Neural crest cell (in vitro differentiated cells): Measurements from ENCODE around the gene KRTAP5-1. TPM values are rescaled to one million over a fixed set of nuclear protein-coding genes. Genes with fewer than 3 reads are reported as not detected.

Source experiments
- DNase-seq: peaks from one replicate; pipeline ENCODE4 v3.0.0; 2021; ENCODE audit warnings: low read depth, mixed read lengths, low spot score
- H3K27ac Mint-ChIP-seq: one replicate; pipeline ENCODE4 v1.8.0; 2021; ENCODE audit warnings: mild to moderate bottlenecking, mixed read lengths; ENCODE audit not compliant: unreplicated experiment
- H3K27me3 Mint-ChIP-seq: 2 replicates; pipeline ENCODE4 v1.8.0; 2021; ENCODE audit warnings: low read depth, mild to moderate bottlenecking, mixed read lengths
- H3K36me3 Mint-ChIP-seq: 2 replicates; pipeline ENCODE4 v1.8.0; 2021; ENCODE audit warnings: low read depth, mild to moderate bottlenecking, mixed read lengths
- H3K4me1 Mint-ChIP-seq: 2 replicates; pipeline ENCODE4 v1.8.0; 2021; ENCODE audit warnings: mixed read lengths
- H3K4me3 Mint-ChIP-seq: one replicate; pipeline ENCODE4 v1.8.0; 2021; ENCODE audit warnings: mild to moderate bottlenecking, mixed read lengths
- H3K9me3 Mint-ChIP-seq: 2 replicates; pipeline ENCODE4 v1.8.0; 2021; ENCODE audit warnings: mixed read lengths
- total RNA-seq: library from RNA; stranded (reverse); gene quantifications from 2 replicates; pipeline ENCODE4 v1.2.1, GENCODE V29; 2021
- TF ChIP-seq, protein P1 (sequence below): fragments of 200-600 bp; sonication (generic); conservative IDR thresholded peaks from 2 replicates; pipeline ENCODE4 v1.5.0; 2021; ENCODE audit warnings: antibody characterized with exemption, mild to moderate bottlenecking

Gene KRTAP5-1
- total RNA-seq, 1 donor from 2014 or later, result not detected

- H3K9me3 Mint-ChIP-seq, result no peaks in the 10 kb centered on the region
- peaks cover 5% of the 10 kb centered on the region for H3K4me1 Mint-ChIP-seq
- peaks cover 59% of the 10 kb centered on the region for H3K27me3 Mint-ChIP-seq
- TF ChIP-seq, protein P1, sequence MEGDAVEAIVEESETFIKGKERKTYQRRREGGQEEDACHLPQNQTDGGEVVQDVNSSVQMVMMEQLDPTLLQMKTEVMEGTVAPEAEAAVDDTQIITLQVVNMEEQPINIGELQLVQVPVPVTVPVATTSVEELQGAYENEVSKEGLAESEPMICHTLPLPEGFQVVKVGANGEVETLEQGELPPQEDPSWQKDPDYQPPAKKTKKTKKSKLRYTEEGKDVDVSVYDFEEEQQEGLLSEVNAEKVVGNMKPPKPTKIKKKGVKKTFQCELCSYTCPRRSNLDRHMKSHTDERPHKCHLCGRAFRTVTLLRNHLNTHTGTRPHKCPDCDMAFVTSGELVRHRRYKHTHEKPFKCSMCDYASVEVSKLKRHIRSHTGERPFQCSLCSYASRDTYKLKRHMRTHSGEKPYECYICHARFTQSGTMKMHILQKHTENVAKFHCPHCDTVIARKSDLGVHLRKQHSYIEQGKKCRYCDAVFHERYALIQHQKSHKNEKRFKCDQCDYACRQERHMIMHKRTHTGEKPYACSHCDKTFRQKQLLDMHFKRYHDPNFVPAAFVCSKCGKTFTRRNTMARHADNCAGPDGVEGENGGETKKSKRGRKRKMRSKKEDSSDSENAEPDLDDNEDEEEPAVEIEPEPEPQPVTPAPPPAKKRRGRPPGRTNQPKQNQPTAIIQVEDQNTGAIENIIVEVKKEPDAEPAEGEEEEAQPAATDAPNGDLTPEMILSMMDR, result peak; percentile 79
- no peaks in the 10 kb centered on the region for H3K36me3 Mint-ChIP-seq
- DNase-seq, result peak; percentile 46
- H3K27ac Mint-ChIP-seq, result no peak overlapping the region
- no peak overlapping the region for H3K4me3 Mint-ChIP-seq
These were observed 38.3 kb downstream of the KRTAP5-1 start for GRCh38 chr11:1546536-1547466.

- Mint-ChIP-seq H3K4me1 (peaks cover 5% of the 10 kb centered on the region), H3K4me3 (no peak overlapping the region), H3K27me3 (peaks cover 60% of the 10 kb centered on the region), H3K27ac (no peak overlapping the region), H3K9me3 (no peaks in the 10 kb centered on the region), H3K36me3 (no peaks in the 10 kb centered on the region)
- TF ChIP-seq, protein P1, result no peak
- no peak for DNase-seq
These were observed 39.0 kb downstream of the KRTAP5-1 start for GRCh38 chr11:1546077-1546535.

GRCh38 chr11:1545432-1545831 is 39.7 kb downstream of the KRTAP5-1 start:
- no peaks in the 10 kb centered on the region for H3K9me3 Mint-ChIP-seq
- H3K4me1 Mint-ChIP-seq, result peaks cover 5% of the 10 kb centered on the region
- no peak overlapping the region for H3K27ac Mint-ChIP-seq
- H3K36me3 Mint-ChIP-seq, result no peaks in the 10 kb centered on the region
- DNase-seq, result no peak
- no peak overlapping the region for H3K4me3 Mint-ChIP-seq
- TF ChIP-seq, protein P1, result no peak
- H3K27me3 Mint-ChIP-seq, result peaks cover 60% of the 10 kb centered on the region

- Mint-ChIP-seq H3K4me3 (no peak overlapping the region), H3K4me1 (peaks cover 2% of the 10 kb centered on the region), H3K27me3 (peaks cover 60% of the 10 kb centered on the region), H3K9me3 (no peaks in the 10 kb centered on the region), H3K36me3 (no peaks in the 10 kb centered on the region), H3K27ac (no peak overlapping the region)
- no peak for DNase-seq
- TF ChIP-seq, protein P1, result no peak
These were observed 40.5 kb downstream of the KRTAP5-1 start for GRCh38 chr11:1544536-1544935.

- Mint-ChIP-seq H3K27me3 (peaks cover 59% of the 10 kb centered on the region), H3K9me3 (no peaks in the 10 kb centered on the region), H3K4me1 (no peaks in the 10 kb centered on the region), H3K27ac (no peak overlapping the region), H3K36me3 (no peaks in the 10 kb centered on the region), H3K4me3 (no peak overlapping the region)
- no peak for DNase-seq
- TF ChIP-seq, protein P1, result no peak
These were observed 41.3 kb downstream of the KRTAP5-1 start for GRCh38 chr11:1543606-1544263.
